ENCODE data around the gene PIERCE2. TPM values are rescaled to one million over a fixed set of nuclear protein-coding genes. Genes with fewer than 3 reads are reported as not detected.
A peak's percentile ranks its signal among the peaks of the same experiment; 100 is the strongest.

PIERCE2 gene
- total and polyA plus RNA-seq, 2 of the 13 experiments (the other 11 are each of a cell fraction or from before 2014, with no cell fraction given), result 0.09 TPM; not detected in 1

DNA sequence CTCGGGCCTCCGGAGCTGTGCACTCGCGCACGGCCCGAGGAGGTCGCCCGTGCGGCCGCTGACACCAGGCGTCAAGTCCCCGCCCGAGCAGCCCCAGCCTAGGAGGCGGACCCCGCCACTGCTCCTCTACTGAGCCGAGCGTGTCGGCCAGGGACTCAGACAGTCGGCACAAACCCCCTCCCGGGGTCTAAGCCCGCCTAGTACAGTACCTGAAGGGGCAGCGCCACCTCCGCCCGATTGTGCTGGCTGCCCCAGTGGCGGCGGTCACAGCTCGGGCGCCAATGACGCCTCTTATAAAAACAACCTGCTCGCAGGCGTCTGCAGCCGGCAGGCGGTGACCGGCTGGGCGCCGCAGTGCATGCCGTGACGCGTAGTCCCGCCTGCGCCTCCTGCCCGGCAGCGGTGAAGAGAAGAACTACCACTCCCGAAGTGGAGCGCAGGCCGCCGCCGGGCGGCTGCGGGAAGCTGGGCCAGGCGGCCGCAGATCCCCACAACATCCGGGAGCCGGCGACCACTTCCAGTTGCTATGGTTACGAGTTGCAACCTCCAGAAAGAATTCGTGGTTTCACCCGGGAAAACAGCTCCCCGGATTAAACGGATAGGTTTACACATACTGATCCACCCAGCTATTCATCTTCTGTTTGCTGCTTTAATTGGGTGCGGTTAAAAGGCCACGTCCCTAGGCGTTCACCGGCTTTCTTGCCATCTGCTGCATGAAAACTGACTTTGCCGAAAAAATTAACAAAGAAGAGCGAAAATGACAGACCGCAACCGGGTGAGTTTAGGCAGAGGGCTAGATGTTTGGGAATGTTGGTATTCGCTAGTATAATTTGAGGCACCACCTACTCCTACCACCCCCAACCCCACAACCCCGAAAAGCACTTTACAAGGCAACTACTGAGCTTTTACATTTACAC is at the start of gene PIERCE2, which contains the start of gene CCPG1 (continued):
- TF ChIP-seq, protein P1, sequence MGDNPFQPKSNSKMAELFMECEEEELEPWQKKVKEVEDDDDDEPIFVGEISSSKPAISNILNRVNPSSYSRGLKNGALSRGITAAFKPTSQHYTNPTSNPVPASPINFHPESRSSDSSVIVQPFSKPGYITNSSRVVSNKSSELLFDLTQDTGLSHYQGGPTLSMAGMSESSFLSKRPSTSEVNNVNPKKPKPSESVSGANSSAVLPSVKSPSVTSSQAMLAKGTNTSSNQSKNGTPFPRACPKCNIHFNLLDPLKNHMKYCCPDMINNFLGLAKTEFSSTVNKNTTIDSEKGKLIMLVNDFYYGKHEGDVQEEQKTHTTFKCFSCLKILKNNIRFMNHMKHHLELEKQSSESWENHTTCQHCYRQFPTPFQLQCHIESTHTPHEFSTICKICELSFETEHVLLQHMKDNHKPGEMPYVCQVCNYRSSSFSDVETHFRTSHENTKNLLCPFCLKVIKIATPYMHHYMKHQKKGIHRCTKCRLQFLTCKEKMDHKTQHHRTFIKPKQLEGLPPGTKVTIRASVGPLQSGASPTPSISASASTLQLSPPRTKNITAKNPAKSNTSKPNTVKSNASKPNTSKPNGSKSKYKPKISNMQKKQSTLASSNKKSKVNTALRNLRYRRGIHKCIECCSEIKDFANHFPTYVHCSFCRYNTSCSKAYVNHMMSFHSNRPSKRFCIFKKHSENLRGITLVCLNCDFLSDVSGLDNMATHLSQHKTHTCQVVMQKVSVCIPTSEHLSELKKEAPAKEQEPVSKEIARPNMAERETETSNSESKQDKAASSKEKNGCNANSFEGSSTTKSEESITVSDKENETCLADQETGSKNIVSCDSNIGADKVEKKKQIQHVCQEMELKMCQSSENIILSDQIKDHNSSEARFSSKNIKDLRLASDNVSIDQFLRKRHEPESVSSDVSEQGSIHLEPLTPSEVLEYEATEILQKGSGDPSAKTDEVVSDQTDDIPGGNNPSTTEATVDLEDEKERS (CRISPR knock-in tag; IDR thresholded peaks at IDR 0.05), result no peak
- TF ChIP-seq, protein P2, sequence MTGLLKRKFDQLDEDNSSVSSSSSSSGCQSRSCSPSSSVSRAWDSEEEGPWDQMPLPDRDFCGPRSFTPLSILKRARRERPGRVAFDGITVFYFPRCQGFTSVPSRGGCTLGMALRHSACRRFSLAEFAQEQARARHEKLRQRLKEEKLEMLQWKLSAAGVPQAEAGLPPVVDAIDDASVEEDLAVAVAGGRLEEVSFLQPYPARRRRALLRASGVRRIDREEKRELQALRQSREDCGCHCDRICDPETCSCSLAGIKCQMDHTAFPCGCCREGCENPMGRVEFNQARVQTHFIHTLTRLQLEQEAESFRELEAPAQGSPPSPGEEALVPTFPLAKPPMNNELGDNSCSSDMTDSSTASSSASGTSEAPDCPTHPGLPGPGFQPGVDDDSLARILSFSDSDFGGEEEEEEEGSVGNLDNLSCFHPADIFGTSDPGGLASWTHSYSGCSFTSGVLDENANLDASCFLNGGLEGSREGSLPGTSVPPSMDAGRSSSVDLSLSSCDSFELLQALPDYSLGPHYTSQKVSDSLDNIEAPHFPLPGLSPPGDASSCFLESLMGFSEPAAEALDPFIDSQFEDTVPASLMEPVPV (CRISPR knock-in tag; IDR thresholded peaks at IDR 0.05), result peak; percentile 76; the same call in 1 of the 2 replicates
- TF ChIP-seq THYN1 (CRISPR knock-in tag; IDR thresholded peaks at IDR 0.05; ENCODE audit: borderline replicate concordance, low read depth), result no peak
- TF ChIP-seq, protein P3, sequence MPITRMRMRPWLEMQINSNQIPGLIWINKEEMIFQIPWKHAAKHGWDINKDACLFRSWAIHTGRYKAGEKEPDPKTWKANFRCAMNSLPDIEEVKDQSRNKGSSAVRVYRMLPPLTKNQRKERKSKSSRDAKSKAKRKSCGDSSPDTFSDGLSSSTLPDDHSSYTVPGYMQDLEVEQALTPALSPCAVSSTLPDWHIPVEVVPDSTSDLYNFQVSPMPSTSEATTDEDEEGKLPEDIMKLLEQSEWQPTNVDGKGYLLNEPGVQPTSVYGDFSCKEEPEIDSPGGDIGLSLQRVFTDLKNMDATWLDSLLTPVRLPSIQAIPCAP (CRISPR knock-in tag; IDR thresholded peaks at IDR 0.05; ENCODE audit: low read depth), result no peak

All from HepG2 (cell line).